Ascending aorta (tissue), 2 donors: Measurements from ENCODE around the gene ARSA. TPM values are rescaled to one million over a fixed set of nuclear protein-coding genes. Genes with fewer than 3 reads are reported as not detected.
"Not testable (repeated sequence)": the region's sequence is repeated elsewhere in the genome, so short reads cannot be mapped to it uniquely, and the experiment has no call there.

ENCODE experiments used
- DNase-seq, 2 donors: peaks; one replicate each; pipeline ENCODE4 v3.0.0-alpha.2; 2019; ENCODE audit warnings: low spot score in 2 of 2
- H3K27ac ChIP-seq, 2 donors: fragments of 200-600 bp; sonication (generic); one replicate each; pipeline ENCODE4 v1.5.1; 2016 to 2017; ENCODE audit warnings: mild to moderate bottlenecking in 1 of 2
- H3K27me3 ChIP-seq: fragments of 200-600 bp; sonication (generic); one replicate; pipeline ENCODE4 v1.5.1; 2017
- H3K36me3 ChIP-seq, 2 donors: fragments of 200-600 bp; sonication (generic); one replicate each; pipeline ENCODE4 v1.5.1; 2016
- H3K4me1 ChIP-seq, 2 donors: fragments of 200-600 bp; sonication (generic); one replicate each; pipeline ENCODE4 v1.5.1; 2016 to 2017; ENCODE audit warnings: mild to moderate bottlenecking in 1 of 2
- H3K4me3 ChIP-seq, 2 donors: fragments of 200-600 bp; sonication (generic); one replicate each; pipeline ENCODE4 v1.5.1; 2016 to 2017; ENCODE audit warnings: mild to moderate bottlenecking in 1 of 2
- H3K9me3 ChIP-seq, 2 donors: fragments of 200-600 bp; sonication (generic); one replicate each; pipeline ENCODE4 v1.5.1; 2016
- intact Hi-C: fragments of 100-400 bp; cut with DNase I; formaldehyde crosslinking; loops from one replicate; pipeline ENCODE4 v1.15.1; 2023
- total RNA-seq: library from RNA; depleted of rRNA; stranded (reverse); fragments of >200 nt; gene quantifications from one replicate; pipeline ENCODE4 v1.1.0, GENCODE V29; 2016
- TF ChIP-seq, protein P1 (sequence below), 3 experiments: fragments of 200-600 bp in 2 of 3; fragments of 450-650 bp in 1 of 3; sonication (generic) in 2 of 3; IDR thresholded peaks; one replicate each; pipeline ENCODE4 v1.5.1; 2016 to 2019; ENCODE audit warnings: antibody characterized with exemption in 3 of 3, mild to moderate bottlenecking in 1 of 3, moderate library complexity in 1 of 3

The ARSA gene
- total RNA-seq, 1 donor from 2014 or later = 111 TPM

DNA sequence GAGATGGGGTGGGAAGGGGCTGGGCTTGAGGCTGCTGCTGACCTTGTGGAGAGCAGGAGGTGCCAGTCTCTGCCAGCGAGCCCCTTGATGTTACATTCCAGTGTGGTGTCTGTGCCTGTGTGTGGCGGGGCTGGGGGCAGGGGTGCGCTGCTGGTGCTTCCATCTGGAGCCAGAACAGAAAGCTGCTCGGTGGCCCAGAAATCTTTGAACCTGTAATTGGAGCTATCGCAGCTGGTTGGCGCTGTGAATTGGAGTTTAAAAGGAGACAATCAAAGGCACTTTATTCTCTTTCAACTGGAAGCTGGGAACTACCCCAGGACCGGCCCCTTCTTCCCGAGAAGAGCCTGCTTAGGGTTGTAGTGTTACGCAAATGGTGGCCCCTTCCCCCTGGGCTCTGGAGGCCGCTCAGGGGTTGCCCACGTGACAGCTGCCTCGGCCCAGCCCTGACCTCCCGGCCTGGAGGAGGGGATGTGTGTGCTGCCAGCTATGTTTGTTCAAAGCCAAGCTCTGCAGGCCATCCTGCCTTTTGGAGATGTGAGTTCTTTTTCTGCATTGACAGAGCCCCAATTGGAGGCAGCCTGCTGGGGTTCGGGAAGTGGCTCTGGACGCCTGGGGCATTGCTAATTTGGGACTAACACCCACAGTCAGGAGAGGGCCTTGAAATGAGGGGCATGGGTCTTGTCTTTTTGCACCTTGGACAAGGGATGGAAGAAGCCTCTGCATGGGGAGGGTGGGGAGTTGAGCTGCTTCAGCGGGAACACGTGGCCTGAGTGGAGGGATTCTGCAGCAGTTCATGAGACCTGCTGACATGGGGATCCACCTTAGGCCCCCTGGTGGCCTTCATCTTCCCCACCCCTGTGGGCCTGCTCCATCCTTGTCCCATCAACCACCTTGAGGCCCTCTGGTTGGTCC lies 14.0 kb upstream of the ARSA start:
- peaks cover 4% of the 10 kb centered on the region for H3K27me3 ChIP-seq

DNA sequence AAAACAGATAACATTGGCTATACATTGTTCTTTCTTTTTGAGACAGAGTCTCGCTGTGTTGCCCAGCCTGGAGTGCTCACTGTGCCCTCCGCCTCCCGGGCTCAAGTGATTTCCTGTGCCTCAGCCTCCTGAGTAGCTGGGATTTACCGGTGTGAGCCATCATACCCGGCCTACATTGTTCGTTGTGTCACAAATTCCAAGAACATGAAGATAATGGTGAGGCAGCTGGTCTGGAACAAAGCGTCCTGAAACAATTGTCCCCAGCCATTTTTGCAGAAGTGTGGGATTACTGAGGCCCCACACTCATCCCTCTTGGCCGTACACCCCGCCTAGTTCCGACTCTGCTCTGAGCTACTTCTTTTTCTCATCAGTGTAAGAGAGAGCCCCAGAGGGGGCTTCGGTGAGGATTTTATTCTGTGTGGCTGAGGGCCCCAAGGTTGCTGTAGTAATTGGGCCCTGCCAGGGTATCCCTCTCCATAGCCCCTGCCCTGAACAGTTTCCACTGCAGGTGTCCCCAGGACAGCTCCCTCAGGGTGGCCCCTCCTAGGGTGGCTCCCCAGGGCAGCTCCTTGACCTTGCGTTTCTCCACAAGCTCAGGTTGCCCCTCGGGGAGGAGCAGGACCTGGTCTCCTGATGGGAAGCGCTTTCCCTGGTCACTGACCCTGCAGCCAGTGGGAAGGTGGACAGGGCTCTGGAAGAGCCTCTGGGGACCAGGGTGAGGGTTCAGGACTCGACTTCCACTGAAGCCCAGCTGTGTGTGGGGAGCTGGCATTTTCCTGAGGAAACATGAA lies 13.1 kb upstream of the ARSA start:
- H3K9me3 ChIP-seq = no peaks in the 10 kb centered on the region
- H3K4me1 ChIP-seq = no peaks in the 10 kb centered on the region
- H3K27me3 ChIP-seq = peaks cover 4% of the 10 kb centered on the region
- TF ChIP-seq, protein P1, sequence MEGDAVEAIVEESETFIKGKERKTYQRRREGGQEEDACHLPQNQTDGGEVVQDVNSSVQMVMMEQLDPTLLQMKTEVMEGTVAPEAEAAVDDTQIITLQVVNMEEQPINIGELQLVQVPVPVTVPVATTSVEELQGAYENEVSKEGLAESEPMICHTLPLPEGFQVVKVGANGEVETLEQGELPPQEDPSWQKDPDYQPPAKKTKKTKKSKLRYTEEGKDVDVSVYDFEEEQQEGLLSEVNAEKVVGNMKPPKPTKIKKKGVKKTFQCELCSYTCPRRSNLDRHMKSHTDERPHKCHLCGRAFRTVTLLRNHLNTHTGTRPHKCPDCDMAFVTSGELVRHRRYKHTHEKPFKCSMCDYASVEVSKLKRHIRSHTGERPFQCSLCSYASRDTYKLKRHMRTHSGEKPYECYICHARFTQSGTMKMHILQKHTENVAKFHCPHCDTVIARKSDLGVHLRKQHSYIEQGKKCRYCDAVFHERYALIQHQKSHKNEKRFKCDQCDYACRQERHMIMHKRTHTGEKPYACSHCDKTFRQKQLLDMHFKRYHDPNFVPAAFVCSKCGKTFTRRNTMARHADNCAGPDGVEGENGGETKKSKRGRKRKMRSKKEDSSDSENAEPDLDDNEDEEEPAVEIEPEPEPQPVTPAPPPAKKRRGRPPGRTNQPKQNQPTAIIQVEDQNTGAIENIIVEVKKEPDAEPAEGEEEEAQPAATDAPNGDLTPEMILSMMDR (IDR thresholded peaks at IDR 0.05) = no peak
- H3K4me3 ChIP-seq = no peak overlapping the region
- intact Hi-C loops = no loop called here
- no peaks in the 10 kb centered on the region for H3K36me3 ChIP-seq
- no peak for DNase-seq
- no peak overlapping the region for H3K27ac ChIP-seq

More for the DNA sequence above, 14.0 kb upstream of the ARSA start:
- Histone ChIP-seq H3K4me1 (no peaks in the 10 kb centered on the region), H3K27ac (no peak overlapping the region), H3K9me3 (no peaks in the 10 kb centered on the region), H3K36me3 (no peaks in the 10 kb centered on the region), H3K4me3 (no peak overlapping the region)
- TF ChIP-seq, protein P1 (IDR thresholded peaks at IDR 0.05) = no peak
- intact Hi-C loops = no loop called here
- DNase-seq = no peak

DNA sequence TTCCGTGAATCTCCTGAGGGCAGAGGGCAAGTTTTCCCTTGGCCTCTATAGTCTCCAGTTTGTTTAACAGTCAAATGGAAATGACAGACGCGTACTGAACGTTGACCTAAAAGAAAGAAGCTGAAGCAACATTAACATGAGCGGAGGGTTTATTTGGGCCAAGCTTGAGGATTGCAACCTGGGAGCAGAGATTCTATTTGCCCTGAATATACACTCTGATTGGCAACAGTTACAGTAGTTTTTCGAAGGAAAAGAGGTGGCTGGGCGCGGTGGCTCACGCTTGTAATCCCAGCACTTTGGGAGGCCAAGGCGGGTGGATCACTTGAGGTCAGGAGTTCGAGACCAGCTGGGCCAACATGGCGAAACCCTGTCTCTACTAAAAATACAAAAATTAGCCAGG lies 12.3 kb upstream of the ARSA start:
- H3K27me3 ChIP-seq, intact Hi-C loops, DNase-seq, H3K4me1 ChIP-seq, H3K27ac ChIP-seq, H3K4me3 ChIP-seq, H3K9me3 ChIP-seq, H3K36me3 ChIP-seq: not testable (repeated sequence)

DNA sequence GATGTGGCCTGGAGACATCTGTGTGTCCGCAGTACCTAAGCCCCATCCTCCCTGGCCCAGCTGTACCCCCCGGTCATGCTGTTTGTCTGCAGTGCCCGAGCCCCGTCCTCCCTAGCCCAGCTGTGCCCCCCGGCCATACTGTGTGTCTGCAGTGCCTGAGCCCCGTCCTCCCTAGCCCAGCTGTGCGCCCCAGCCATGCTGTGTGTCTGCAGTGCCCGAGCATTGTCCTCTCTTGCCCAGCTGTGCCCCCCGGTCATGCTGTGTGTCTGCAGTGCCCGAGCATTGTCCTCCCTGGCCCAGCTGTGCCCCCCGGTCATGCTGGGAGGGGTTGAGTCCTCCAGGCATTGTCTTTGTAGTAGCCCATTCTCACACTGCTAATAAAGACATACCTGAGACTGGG lies 7.6 kb upstream of the ARSA start:
- Histone ChIP-seq H3K9me3 (no peaks in the 10 kb centered on the region), H3K27me3 (no peaks in the 10 kb centered on the region), H3K4me3 (no peak overlapping the region), H3K4me1 (no peaks in the 10 kb centered on the region), H3K27ac (no peak overlapping the region), H3K36me3 (no peaks in the 10 kb centered on the region)
- intact Hi-C loops = no loop called here
- TF ChIP-seq, protein P1 (IDR thresholded peaks at IDR 0.05) = no peak
- no peak for DNase-seq

DNA sequence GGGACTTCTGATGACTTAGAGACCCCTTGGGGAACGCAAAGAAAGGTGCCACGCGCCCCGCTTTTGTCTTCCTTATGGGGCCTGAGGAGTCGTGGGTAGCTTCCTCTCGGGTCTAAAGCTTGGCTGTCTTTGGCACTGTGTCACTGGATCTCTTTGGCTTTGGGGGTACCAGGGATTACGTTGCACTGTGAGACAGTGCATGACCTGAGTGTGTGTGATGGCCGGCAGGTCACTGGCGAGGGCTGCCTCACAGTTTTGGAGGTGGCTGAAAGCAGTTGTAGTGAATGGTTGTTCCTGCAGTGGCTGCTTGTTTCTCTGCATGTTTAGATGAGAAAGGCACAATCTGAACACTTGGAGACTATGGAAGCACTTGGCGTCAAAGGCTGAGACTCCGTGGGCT lies 5.8 kb upstream of the ARSA start:
- TF ChIP-seq, protein P1 (IDR thresholded peaks at IDR 0.05) = no peak
- no peak overlapping the region for H3K4me3 ChIP-seq
- H3K4me1 ChIP-seq = peaks cover 2% of the 10 kb centered on the region in 2 donors
- no peak overlapping the region for H3K27ac ChIP-seq
- no peaks in the 10 kb centered on the region for H3K9me3 ChIP-seq
- intact Hi-C loops = no loop called here
- H3K27me3 ChIP-seq = no peaks in the 10 kb centered on the region
- no peaks in the 10 kb centered on the region for H3K36me3 ChIP-seq
- no peak for DNase-seq

DNA sequence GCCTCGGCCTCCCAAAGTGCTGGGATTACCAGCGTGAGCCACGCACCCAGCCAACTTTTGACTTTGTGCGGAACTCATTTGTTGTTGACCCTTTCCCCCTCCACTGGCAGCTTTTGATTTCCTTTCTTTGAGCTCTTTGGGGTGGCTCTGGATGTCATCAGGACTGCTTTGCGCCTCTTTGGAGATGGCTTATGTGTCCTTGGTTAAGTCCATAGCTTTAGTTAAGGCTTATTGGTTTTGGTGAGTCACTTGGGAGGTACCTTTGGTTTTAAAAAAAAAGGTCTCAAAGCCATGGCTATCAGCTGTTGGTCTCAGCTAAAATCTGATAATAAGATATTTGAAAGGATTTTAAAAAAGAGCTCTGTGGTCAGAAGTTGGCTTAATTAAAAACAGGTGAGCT lies 5.1 kb upstream of the ARSA start:
- no peak for DNase-seq
- intact Hi-C loops = no loop called here
- no peaks in the 10 kb centered on the region for H3K9me3 ChIP-seq
- no peak overlapping the region for H3K4me3 ChIP-seq
- H3K36me3 ChIP-seq = no peaks in the 10 kb centered on the region
- H3K27me3 ChIP-seq = no peaks in the 10 kb centered on the region
- H3K4me1 ChIP-seq = peaks cover 4% of the 10 kb centered on the region in 2 donors
- no peak overlapping the region for H3K27ac ChIP-seq
- TF ChIP-seq, protein P1 (IDR thresholded peaks at IDR 0.05) = no peak
